Caco-2 (cell line): ENCODE measurements around the gene SEMA4A. TPM values are rescaled to one million over a fixed set of nuclear protein-coding genes. Genes with fewer than 3 reads are reported as not detected.

Experiments
- BruUV-seq: library from RNA; stranded (reverse); fragments of 400-500 nt; replicated peaks from 2 replicates; lab custom pipeline; 2021; lab: Mats Ljungman, UMichigan
- CTCF ChIA-PET: fragments of 300-600 bp; sonication (Branson Sonifier 250); formaldehyde crosslinking; loops from one replicate; lab custom pipeline; 2022; ENCODE audit warnings: antibody characterized with exemption; lab: Charles Lee
- POLR2A ChIA-PET: fragments of 300-600 bp; sonication (Branson Sonifier 250); formaldehyde crosslinking; loops from one replicate; lab custom pipeline; 2022; ENCODE audit warnings: antibody characterized with exemption; lab: Charles Lee
- DNase-seq, 2 experiments: peaks; one replicate each; pipeline versions ENCODE4 v3.0.0 to v3.0.0-alpha.2; 2020 to 2022
- H3K27me3 ChIP-seq: replicated peaks from 2 replicates; pipeline ENCODE4 v1.6.0; 2011; ENCODE audit warnings: low read length; ENCODE audit not compliant: control insufficient read depth, insufficient read depth
- H3K36me3 ChIP-seq: 2 replicates; pipeline ENCODE4 v1.5.1; 2011; ENCODE audit warnings: low read length; ENCODE audit not compliant: control insufficient read depth, insufficient read depth
- H3K4me1 ChIP-seq: fragments of 250-450 bp; sonication (Bioruptor Pico); 2 replicates; pipeline ENCODE4 v1.5.1; 2020; ENCODE audit warnings: mild to moderate bottlenecking
- H3K4me3 ChIP-seq: 2 replicates; pipeline ENCODE4 v1.5.1; 2011; ENCODE audit warnings: low read depth, mild to moderate bottlenecking, control low read depth, low read length
- H3K9me3 ChIP-seq: fragments of 250-450 bp; sonication (Bioruptor Pico); 2 replicates; pipeline ENCODE4 v1.5.1; 2020; ENCODE audit warnings: mild to moderate bottlenecking, moderate library complexity
- H3K27ac Mint-ChIP-seq: one replicate; pipeline ENCODE4 v1.8.0; 2022; ENCODE audit warnings: mixed read lengths; ENCODE audit not compliant: unreplicated experiment
- H3K27me3 Mint-ChIP-seq: one replicate; pipeline ENCODE4 v1.8.0; 2022; ENCODE audit warnings: mixed read lengths; ENCODE audit not compliant: insufficient read depth, unreplicated experiment
- H3K36me3 Mint-ChIP-seq: one replicate; pipeline ENCODE4 v1.8.0; 2022; ENCODE audit warnings: mild to moderate bottlenecking, mixed read lengths; ENCODE audit not compliant: insufficient read depth, unreplicated experiment
- H3K4me1 Mint-ChIP-seq: one replicate; pipeline ENCODE4 v1.8.0; 2022; ENCODE audit warnings: low read depth, mixed read lengths; ENCODE audit not compliant: unreplicated experiment
- H3K4me3 Mint-ChIP-seq: one replicate; pipeline ENCODE4 v1.8.0; 2022; ENCODE audit warnings: mild to moderate bottlenecking, moderate library complexity, mixed read lengths; ENCODE audit not compliant: unreplicated experiment
- H3K9me3 Mint-ChIP-seq: one replicate; pipeline ENCODE4 v1.8.0; 2022; ENCODE audit warnings: mixed read lengths; ENCODE audit not compliant: unreplicated experiment
- intact Hi-C: fragments of 100-400 bp; cut with micrococcal nuclease; formaldehyde crosslinking; loops from one replicate; pipeline ENCODE4 v1.10.0; 2022; ENCODE audit not compliant: unreplicated experiment
- total RNA-seq: library from RNA; stranded (reverse); gene quantifications from 2 replicates; pipeline ENCODE4 v1.2.3, GENCODE V29; 2022
- TF ChIP-seq, protein P1 (sequence below), 2 experiments: fragments of 200-600 bp in 1 of 2; IDR thresholded peaks; 1 replicate in 1 of 2; 2 replicates in 1 of 2; pipeline versions ENCODE4 v1.5.1 to v1.8.0; 2011 to 2022; ENCODE audit warnings: antibody characterized with exemption in 1 of 2, control low read depth in 1 of 2, inconsistent platforms in 1 of 2, low read depth in 1 of 2, low read length in 1 of 2, mild to moderate bottlenecking in 1 of 2, moderate library complexity in 1 of 2; ENCODE audit not compliant: insufficient read depth in 1 of 2, severe bottlenecking in 1 of 2, unreplicated experiment in 1 of 2

The SEMA4A gene
- total RNA-seq, 1 experiment from 2014 or later: 0.52 TPM

DNA sequence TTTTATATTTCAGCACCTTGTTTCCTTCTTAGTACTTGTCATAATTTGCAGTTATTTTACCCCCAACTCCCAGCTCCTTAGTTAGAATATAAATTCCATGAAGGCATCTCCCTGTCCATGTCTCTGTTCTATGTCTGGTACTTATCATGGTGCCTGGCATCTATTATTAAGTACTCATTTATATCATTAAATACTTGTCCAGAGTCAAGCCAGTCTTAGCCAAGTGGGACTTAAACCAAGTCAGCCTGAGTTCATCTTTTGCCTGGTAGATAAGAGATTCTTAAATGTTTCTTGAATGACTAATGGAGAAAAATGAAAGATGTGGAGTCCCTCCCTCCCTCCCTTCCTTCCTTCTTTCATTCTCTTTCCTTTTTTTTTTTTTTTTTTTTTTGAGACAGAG is 49.9 kb downstream of the SEMA4A start:
- ChIA-PET POLR2A (no interaction called here), CTCF (interaction anchor here (0.9 kb wide), 1 partner anchor 29 kb away, joined by 4 read pairs; no protein-coding TSS in a partner anchor)
- Histone ChIP-seq H3K9me3 (no peaks in the 10 kb centered on the region), H3K4me3 (no peak overlapping the region), H3K36me3 (peaks cover 2% of the 10 kb centered on the region), H3K27me3 (no peaks in the 10 kb centered on the region), H3K4me1 (peaks cover 13% of the 10 kb centered on the region; the same call in 1 of the 2 replicates)
- no peak for DNase-seq
- Mint-ChIP-seq H3K9me3 (no peaks in the 10 kb centered on the region), H3K36me3 (peaks cover 48% of the 10 kb centered on the region), H3K4me1 (peaks cover 7% of the 10 kb centered on the region), H3K27ac (no peak overlapping the region), H3K27me3 (no peaks in the 10 kb centered on the region), H3K4me3 (no peak overlapping the region)
- TF ChIP-seq, protein P1, sequence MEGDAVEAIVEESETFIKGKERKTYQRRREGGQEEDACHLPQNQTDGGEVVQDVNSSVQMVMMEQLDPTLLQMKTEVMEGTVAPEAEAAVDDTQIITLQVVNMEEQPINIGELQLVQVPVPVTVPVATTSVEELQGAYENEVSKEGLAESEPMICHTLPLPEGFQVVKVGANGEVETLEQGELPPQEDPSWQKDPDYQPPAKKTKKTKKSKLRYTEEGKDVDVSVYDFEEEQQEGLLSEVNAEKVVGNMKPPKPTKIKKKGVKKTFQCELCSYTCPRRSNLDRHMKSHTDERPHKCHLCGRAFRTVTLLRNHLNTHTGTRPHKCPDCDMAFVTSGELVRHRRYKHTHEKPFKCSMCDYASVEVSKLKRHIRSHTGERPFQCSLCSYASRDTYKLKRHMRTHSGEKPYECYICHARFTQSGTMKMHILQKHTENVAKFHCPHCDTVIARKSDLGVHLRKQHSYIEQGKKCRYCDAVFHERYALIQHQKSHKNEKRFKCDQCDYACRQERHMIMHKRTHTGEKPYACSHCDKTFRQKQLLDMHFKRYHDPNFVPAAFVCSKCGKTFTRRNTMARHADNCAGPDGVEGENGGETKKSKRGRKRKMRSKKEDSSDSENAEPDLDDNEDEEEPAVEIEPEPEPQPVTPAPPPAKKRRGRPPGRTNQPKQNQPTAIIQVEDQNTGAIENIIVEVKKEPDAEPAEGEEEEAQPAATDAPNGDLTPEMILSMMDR (IDR thresholded peaks at IDR 0.05; ENCODE audit: insufficient read depth in 1 of 2, low read depth in 1 of 2, low read length in 1 of 2, severe bottlenecking in 1 of 2, unreplicated experiment in 1 of 2): no peak
- BruUV-seq: no TSS peak
- intact Hi-C loops: no loop called here

DNA sequence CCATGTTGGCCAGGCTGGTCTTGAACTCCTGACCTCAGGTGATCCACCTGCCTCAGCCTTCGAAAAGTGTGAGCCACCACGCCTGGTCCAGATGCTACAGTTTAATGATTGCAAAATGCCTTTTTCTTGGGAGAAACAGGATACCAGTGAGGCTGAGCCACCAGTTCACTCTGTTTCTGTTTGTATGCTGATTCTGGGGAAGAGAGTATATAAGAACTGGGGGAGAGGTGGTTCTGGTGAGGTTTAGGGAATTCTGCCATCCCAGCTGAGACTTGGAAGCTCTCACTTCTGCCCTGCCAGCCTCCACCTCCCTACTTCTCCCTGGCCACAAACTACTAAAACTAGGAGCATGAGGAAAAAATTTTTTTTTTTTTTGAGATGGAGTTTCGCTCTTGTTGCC is 51.3 kb downstream of the SEMA4A start:
- Histone ChIP-seq H3K9me3 (no peaks in the 10 kb centered on the region), H3K27me3 (no peaks in the 10 kb centered on the region), H3K4me3 (no peak overlapping the region), H3K36me3 (peaks cover 2% of the 10 kb centered on the region), H3K4me1 (0 out of 2 replicates have a peak, but pooled peaks cover 5% of the 10 kb centered on the region)
- no TSS peak for BruUV-seq
- ChIA-PET CTCF (no interaction called here), POLR2A (no interaction called here)
- H3K27me3 Mint-ChIP-seq: no peaks in the 10 kb centered on the region
- DNase-seq: no peak
- H3K9me3 Mint-ChIP-seq: no peaks in the 10 kb centered on the region
- intact Hi-C loops: no loop called here
- H3K27ac Mint-ChIP-seq: no peak overlapping the region
- peaks cover 49% of the 10 kb centered on the region for H3K36me3 Mint-ChIP-seq
- TF ChIP-seq, protein P1 (IDR thresholded peaks at IDR 0.05; ENCODE audit: insufficient read depth in 1 of 2, low read depth in 1 of 2, low read length in 1 of 2, severe bottlenecking in 1 of 2, unreplicated experiment in 1 of 2): no peak
- H3K4me3 Mint-ChIP-seq: no peak overlapping the region
- H3K4me1 Mint-ChIP-seq: peaks cover 8% of the 10 kb centered on the region

DNA sequence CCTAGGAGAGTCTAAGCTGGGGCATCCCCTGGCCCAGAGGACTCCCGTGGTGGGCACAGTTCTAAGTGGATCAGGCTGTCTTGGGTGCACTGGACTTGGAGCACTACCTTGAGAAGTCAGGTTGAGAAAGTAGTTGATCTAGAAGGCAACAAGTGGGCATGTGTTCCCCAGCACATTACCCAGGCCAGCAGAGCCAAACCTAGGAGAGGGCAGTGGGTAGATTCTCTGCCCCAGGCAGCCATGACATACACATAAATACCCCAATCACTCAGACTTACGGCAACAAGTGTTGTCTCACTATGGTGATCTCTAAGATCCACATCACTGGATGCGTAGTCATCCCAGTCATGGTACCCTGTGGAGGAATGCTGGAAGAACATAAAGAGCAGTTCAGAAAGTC is 57.9 kb downstream of the SEMA4A start:
- H3K36me3 Mint-ChIP-seq: peaks cover 52% of the 10 kb centered on the region
- CTCF ChIA-PET: no interaction called here
- intact Hi-C loops: loop anchor here (5.0 kb wide), 1 partner anchor 64 kb away; no protein-coding TSS in a partner anchor

More for the DNA sequence above, 57.9 kb downstream of the SEMA4A start:
- H3K4me3 Mint-ChIP-seq: no peak overlapping the region
- peaks cover 23% of the 10 kb centered on the region for H3K4me1 Mint-ChIP-seq
- no peak overlapping the region for H3K27ac Mint-ChIP-seq
- POLR2A ChIA-PET: interaction anchor here (1.5 kb wide), 1 partner anchor 17 kb away, joined by 5 read pairs; the partner anchor contains the start of gene SLC25A44
- Histone ChIP-seq H3K4me3 (no peak overlapping the region), H3K4me1 (peaks cover 12% of the 10 kb centered on the region), H3K27me3 (no peaks in the 10 kb centered on the region), H3K9me3 (no peaks in the 10 kb centered on the region), H3K36me3 (peaks cover 1% of the 10 kb centered on the region)
- no peaks in the 10 kb centered on the region for H3K9me3 Mint-ChIP-seq
- H3K27me3 Mint-ChIP-seq: no peaks in the 10 kb centered on the region
- no peak for DNase-seq
- TF ChIP-seq, protein P1 (IDR thresholded peaks at IDR 0.05; ENCODE audit: insufficient read depth in 1 of 2, low read depth in 1 of 2, low read length in 1 of 2, severe bottlenecking in 1 of 2, unreplicated experiment in 1 of 2): no peak
- no TSS peak for BruUV-seq
